Kidney (tissue), 22 donors: ENCODE results near the gene TMEM63A. TPM values are rescaled to one million over a fixed set of nuclear protein-coding genes. Genes with fewer than 3 reads are reported as not detected.
"Not testable (repeated sequence)": the region's sequence is repeated elsewhere in the genome, so short reads cannot be mapped to it uniquely, and the experiment has no call there.

Source experiments
- DNase-seq, 5 donors: peaks; one replicate each; pipeline ENCODE4 v3.0.0-alpha.2; 2013 to 2020
- FAIRE-seq: peaks from 2 replicates; lab custom pipeline; 2012; peaks lifted over from hg19 to GRCh38; lab: Jason Lieb, UNC
- H3K27ac ChIP-seq, 2 donors: one replicate each; pipeline ENCODE4 v1.7.0; 2013; ENCODE audit warnings: low read depth in 2 of 2, low read length in 2 of 2, inconsistent platforms in 1 of 2
- H3K27me3 ChIP-seq: one replicate; pipeline ENCODE4 v1.7.1; 2013; ENCODE audit warnings: low read length, inconsistent platforms; ENCODE audit not compliant: control insufficient read depth, insufficient read depth
- H3K36me3 ChIP-seq, 3 donors: one replicate each; pipeline versions ENCODE4 v1.7.0 to v1.7.1; 2013; ENCODE audit warnings: low read length in 3 of 3, control low read depth in 1 of 3, inconsistent platforms in 1 of 3; ENCODE audit not compliant: insufficient read depth in 3 of 3, control insufficient read depth in 2 of 3
- H3K4me1 ChIP-seq, 3 donors: one replicate each; pipeline versions ENCODE4 v1.7.0 to v1.7.1; 2013; ENCODE audit warnings: low read length in 3 of 3, inconsistent platforms in 1 of 3, low read depth in 1 of 3; ENCODE audit not compliant: control insufficient read depth in 2 of 3, insufficient read depth in 2 of 3
- H3K4me3 ChIP-seq, 3 donors: one replicate each; pipeline versions ENCODE4 v1.7.0 to v1.8.1; 2013; ENCODE audit warnings: low read length in 3 of 3, control low read depth in 1 of 3, inconsistent platforms in 1 of 3
- H3K9ac ChIP-seq, 3 donors: one replicate each; pipeline versions ENCODE4 v1.7.0 to v1.7.1; 2013; ENCODE audit warnings: low read length in 3 of 3, control low read depth in 1 of 3, inconsistent platforms in 1 of 3
- H3K9me3 ChIP-seq, 3 donors: one replicate each; pipeline versions ENCODE4 v1.7.0 to v1.7.1; 2013; ENCODE audit warnings: low read length in 3 of 3, control low read depth in 1 of 3, inconsistent platforms in 1 of 3; ENCODE audit not compliant: control insufficient read depth in 2 of 3, insufficient read depth in 1 of 3
- CTCF ChIP-seq: IDR thresholded peaks from 3 replicates; pipeline ENCODE4 v1.5.1; 2012; ENCODE audit warnings: mild to moderate bottlenecking, moderate library complexity, borderline replicate concordance; ENCODE audit not compliant: insufficient read depth; ENCODE audit errors: extremely low read depth
- intact Hi-C: fragments of 100-400 bp; cut with DNase I; formaldehyde crosslinking; loops from one replicate; pipeline ENCODE4 v1.11.1; 2022
- long read RNA-seq, 10 donors: library from polyadenylated mRNA in 1 of 10; unstranded in 1 of 10; transcript quantifications; one replicate each; pipeline ENCODE4 v2.0.0 and lab custom pipeline, GENCODE V29; 2021 to 2026
- polyA plus RNA-seq: library from polyadenylated mRNA; stranded (reverse); fragments of 350-450 nt; fragmentation: Illumina TruSeq; extraction: RNeasy Lipid Tissue Mini Kit (QIAGEN cat#74804); gene quantifications from one replicate; pipeline ENCODE4 v1.2.3, GENCODE V29; 2014; ENCODE audit warnings: low read depth, low replicate concordance; ENCODE audit not compliant: insufficient read depth
- total RNA-seq: library from RNA; stranded (reverse); fragmentation: NEBNext Ultra II Directional; extraction: Animal tissue kit (Norgen Biotek cat#: 25700); gene quantifications from one replicate; pipeline ENCODE4 v1.2.1, GENCODE V29; 2021
- donor health status: control.
- donor health status: control.
- donor health status: control.
- donor health status: control.
- donor health status: control.
- donor health status: DM: yes; HTN: yes; CAD: no.
- donor health status: Normal renal cell carcinoma (clear cell type).

The TMEM63A gene
- total RNA-seq = 159 TPM
- 25.5 TPM for polyA plus RNA-seq
- long read RNA-seq, donor 1, partial matches to known transcripts = 0 of 1 reads
- long read RNA-seq, donor 1, other reads (novel, unspliced or antisense) = 0 of 1 reads
- long read RNA-seq, donor 2, full-length matches to known transcripts = 6 of 6 reads
- long read RNA-seq, donor 2, partial matches to known transcripts = 0 of 6 reads
- long read RNA-seq, donor 2, other reads (novel, unspliced or antisense) = 0 of 6 reads
- long read RNA-seq, donor 3, full-length matches to known transcripts = 3 of 3 reads
- long read RNA-seq, donor 3, partial matches to known transcripts = 0 of 3 reads
- long read RNA-seq, donor 3, other reads (novel, unspliced or antisense) = 0 of 3 reads
- long read RNA-seq, donor 4, partial matches to known transcripts = 0 of 1 reads
- long read RNA-seq, donor 4, other reads (novel, unspliced or antisense) = 0 of 1 reads
- long read RNA-seq, donor 5 = 0 reads
- long read RNA-seq, donor 6, partial matches to known transcripts = 0 of 1 reads
- long read RNA-seq, donor 6, other reads (novel, unspliced or antisense) = 0 of 1 reads
- long read RNA-seq, donor 7, full-length matches to known transcripts = 17 of 77 reads
- long read RNA-seq, donor 7, partial matches to known transcripts = 27 of 77 reads
- long read RNA-seq, donor 7, other reads (novel, unspliced or antisense) = 33 of 77 reads
- long read RNA-seq, donor 8, partial matches to known transcripts = 0 of 1 reads
- long read RNA-seq, donor 8, other reads (novel, unspliced or antisense) = 0 of 1 reads
- long read RNA-seq, donor 9, partial matches to known transcripts = 0 of 1 reads
- long read RNA-seq, donor 9, other reads (novel, unspliced or antisense) = 0 of 1 reads
- long read RNA-seq, donor 10, partial matches to known transcripts = 0 of 1 reads
- long read RNA-seq, donor 10, other reads (novel, unspliced or antisense) = 0 of 1 reads

GRCh38 chr1:225881959-225882693 is at the start of gene TMEM63A:
TMEM63A (minus strand) TSS chr1:225882380; CDS start chr1:225877580, 4,800 bp downstream.
- TF ChIP-seq CTCF = peak; percentile 32
- intact Hi-C loops = no loop called here
- no peaks in the 10 kb centered on the region for H3K9me3 ChIP-seq
- H3K4me1 ChIP-seq = peaks cover 0 to 42% (median 33%) of the 10 kb centered on the region in 3 donors
- DNase-seq (peak; percentile 93 to 98 (median 94)), FAIRE-seq (no peak)
- H3K27ac ChIP-seq = peak within 1 kb of the TSS; percentile 86 to 96
- H3K4me3 ChIP-seq = peak within 1 kb of the TSS; percentile 70 to 82 (median 81)
- no peaks in the 10 kb centered on the region for H3K27me3 ChIP-seq
- peak within 1 kb of the TSS; percentile 30 to 74 (median 66) for H3K9ac ChIP-seq
- peaks cover 0 to under 1% (median 0%) of the 10 kb centered on the region in 3 donors for H3K36me3 ChIP-seq

GRCh38 chr1:225931270-225932136 is 49.3 kb upstream of the TMEM63A start:
- DNase-seq (no peak), FAIRE-seq (no peak)
- intact Hi-C loops = no loop called here
- H3K27ac ChIP-seq = no peak overlapping the region
- TF ChIP-seq CTCF = no peak
- H3K27me3 ChIP-seq = no peaks in the 10 kb centered on the region
- no peaks in the 10 kb centered on the region for H3K4me1 ChIP-seq
- H3K9me3 ChIP-seq = no peaks in the 10 kb centered on the region
- H3K9ac ChIP-seq = no peak overlapping the region
- H3K4me3 ChIP-seq = no peak overlapping the region
- H3K36me3 ChIP-seq = no peaks in the 10 kb centered on the region

GRCh38 chr1:225930566-225930965 is 48.4 kb upstream of the TMEM63A start:
- DNase-seq = no peak
- Histone ChIP-seq H3K27me3 (no peaks in the 10 kb centered on the region), H3K4me3 (no peak overlapping the region), H3K4me1 (no peaks in the 10 kb centered on the region), H3K9ac (no peak overlapping the region), H3K36me3 (no peaks in the 10 kb centered on the region), H3K9me3 (no peaks in the 10 kb centered on the region), H3K27ac (no peak overlapping the region)
- FAIRE-seq = no peak
- intact Hi-C loops = no loop called here
- TF ChIP-seq CTCF = no peak

- DNase-seq, H3K9ac ChIP-seq, H3K27ac ChIP-seq, H3K4me1 ChIP-seq, intact Hi-C loops, H3K36me3 ChIP-seq, H3K9me3 ChIP-seq, FAIRE-seq, H3K27me3 ChIP-seq, H3K4me3 ChIP-seq: not testable (repeated sequence)
Observed at GRCh38 chr1:225929462-225929861, 47.3 kb upstream of the TMEM63A start.
